IgD-negative memory B cell (primary cell): ENCODE data around the gene TMEM14A. TPM values are rescaled to one million over a fixed set of nuclear protein-coding genes. Genes with fewer than 3 reads are reported as not detected.
A peak's percentile ranks its signal among the peaks of the same experiment; 100 is the strongest.
"Not testable (repeated sequence)": the region's sequence is repeated elsewhere in the genome, so short reads cannot be mapped to it uniquely, and the experiment has no call there.

Experiments
- H3K27ac Mint-ChIP-seq, 3 donors: one replicate each; pipeline ENCODE4 v1.8.0; 2020 to 2022; ENCODE audit warnings: mild to moderate bottlenecking in 3 of 3, mixed read lengths in 3 of 3, moderate library complexity in 1 of 3
- H3K27me3 Mint-ChIP-seq: one replicate; pipeline ENCODE4 v1.8.0; 2021; ENCODE audit warnings: mixed read lengths
- H3K36me3 Mint-ChIP-seq: one replicate; pipeline ENCODE4 v1.8.0; 2020; ENCODE audit warnings: mild to moderate bottlenecking, mixed read lengths
- H3K4me1 Mint-ChIP-seq, 3 donors: one replicate each; pipeline ENCODE4 v1.8.0; 2020 to 2022; ENCODE audit warnings: mixed read lengths in 3 of 3, mild to moderate bottlenecking in 1 of 3
- H3K4me3 Mint-ChIP-seq, 4 donors: one replicate each; pipeline ENCODE4 v1.8.0; 2020 to 2022; ENCODE audit warnings: mild to moderate bottlenecking in 4 of 4, mixed read lengths in 4 of 4, moderate library complexity in 3 of 4
- H3K9me3 Mint-ChIP-seq, 3 donors: one replicate each; pipeline ENCODE4 v1.8.0; 2020 to 2021; ENCODE audit warnings: mixed read lengths in 3 of 3, mild to moderate bottlenecking in 1 of 3
- polyA plus RNA-seq: library from polyadenylated mRNA; unstranded; fragments of 300-500 nt; fragmentation: Illumina TruSeq; gene quantifications from one replicate; pipeline ENCODE4 v1.2.3, GENCODE V29; 2021

TMEM14A gene
- polyA plus RNA-seq, 1 donor from 2014 or later = 34.6 TPM

GRCh38 chr6:52666071-52666470, 4.8 kb upstream of the TMEM14A start:
- Mint-ChIP-seq H3K27me3 (no peaks in the 10 kb centered on the region), H3K27ac (no peak overlapping the region), H3K4me3 (no peak overlapping the region), H3K36me3 (no peaks in the 10 kb centered on the region), H3K4me1 (peaks cover 10 to 21% (median 16%) of the 10 kb centered on the region in 3 donors), H3K9me3 (no peaks in the 10 kb centered on the region)

GRCh38 chr6:52666523-52666922, 4.4 kb upstream of the TMEM14A start:
- H3K36me3 Mint-ChIP-seq = no peaks in the 10 kb centered on the region
- H3K4me3 Mint-ChIP-seq = peak overlapping the region in 1 of 4 donors; percentile 61
- no peaks in the 10 kb centered on the region for H3K27me3 Mint-ChIP-seq
- H3K9me3 Mint-ChIP-seq = no peaks in the 10 kb centered on the region
- no peak overlapping the region for H3K27ac Mint-ChIP-seq
- H3K4me1 Mint-ChIP-seq = peaks cover 15 to 24% (median 20%) of the 10 kb centered on the region in 3 donors

- peak overlapping the region in 1 of 4 donors; percentile 61 for H3K4me3 Mint-ChIP-seq
- H3K36me3 Mint-ChIP-seq = no peaks in the 10 kb centered on the region
- no peak overlapping the region for H3K27ac Mint-ChIP-seq
- H3K4me1 Mint-ChIP-seq = peaks cover 22 to 31% (median 29%) of the 10 kb centered on the region in 3 donors
- no peaks in the 10 kb centered on the region for H3K27me3 Mint-ChIP-seq
- no peaks in the 10 kb centered on the region for H3K9me3 Mint-ChIP-seq
Measured at GRCh38 chr6:52667572-52667971, 3.3 kb upstream of the TMEM14A start.

- Mint-ChIP-seq H3K9me3 (peaks cover 0 to 2% (median 0%) of the 10 kb centered on the region in 3 donors), H3K27ac (peak overlapping the region in 1 of 3 donors; percentile 40), H3K4me3 (peak overlapping the region; percentile 85 to 97 (median 94)), H3K4me1 (peaks cover 26 to 34% (median 32%) of the 10 kb centered on the region in 3 donors), H3K27me3 (no peaks in the 10 kb centered on the region), H3K36me3 (peaks cover 3% of the 10 kb centered on the region)
Measured at GRCh38 chr6:52671676-52672075, 763 bp downstream of the TMEM14A start.

GRCh38 chr6:52672412-52673025, 1.6 kb downstream of the TMEM14A start:
- Mint-ChIP-seq H3K27ac (peak overlapping the region in 2 of 3 donors; percentile 3 to 25), H3K4me1 (peaks cover 21 to 28% (median 27%) of the 10 kb centered on the region in 3 donors), H3K36me3 (peaks cover 3% of the 10 kb centered on the region), H3K4me3 (peak overlapping the region; percentile 9 to 92 (median 75)), H3K9me3 (peaks cover 0 to 2% (median 0%) of the 10 kb centered on the region in 3 donors), H3K27me3 (no peaks in the 10 kb centered on the region)

GRCh38 chr6:52674666-52675065, 3.8 kb downstream of the TMEM14A start:
- Mint-ChIP-seq H3K27me3 (no peaks in the 10 kb centered on the region), H3K4me1 (peaks cover 16 to 21% (median 17%) of the 10 kb centered on the region in 3 donors), H3K27ac (no peak overlapping the region), H3K36me3 (peaks cover 3% of the 10 kb centered on the region), H3K9me3 (peaks cover 0 to 2% (median 0%) of the 10 kb centered on the region in 3 donors), H3K4me3 (no peak overlapping the region)

GRCh38 chr6:52675372-52675771, 4.5 kb downstream of the TMEM14A start:
- Mint-ChIP-seq H3K27me3 (no peaks in the 10 kb centered on the region), H3K27ac (no peak overlapping the region), H3K36me3 (peaks cover 3% of the 10 kb centered on the region), H3K4me1 (peaks cover 16 to 21% (median 17%) of the 10 kb centered on the region in 3 donors), H3K9me3 (peaks cover 0 to 2% (median 0%) of the 10 kb centered on the region in 3 donors), H3K4me3 (no peak overlapping the region)

- H3K27me3 Mint-ChIP-seq, H3K27ac Mint-ChIP-seq, H3K9me3 Mint-ChIP-seq, H3K36me3 Mint-ChIP-seq, H3K4me3 Mint-ChIP-seq: not testable (repeated sequence)
- H3K4me1 Mint-ChIP-seq = peaks cover 9 to 11% (median 10%) of the 10 kb centered on the region in 3 donors
Measured at GRCh38 chr6:52676631-52677030, 5.7 kb downstream of the TMEM14A start.

GRCh38 chr6:52681416-52681815, 10.5 kb downstream of the TMEM14A start:
- H3K27ac Mint-ChIP-seq = peak overlapping the region in 1 of 3 donors; percentile 4
- H3K27me3 Mint-ChIP-seq = no peaks in the 10 kb centered on the region
- no peaks in the 10 kb centered on the region for H3K9me3 Mint-ChIP-seq
- H3K36me3 Mint-ChIP-seq = peaks cover 11% of the 10 kb centered on the region
- peaks cover 0 to 9% (median 4%) of the 10 kb centered on the region in 3 donors for H3K4me1 Mint-ChIP-seq
- H3K4me3 Mint-ChIP-seq = no peak overlapping the region

- Mint-ChIP-seq H3K9me3 (no peaks in the 10 kb centered on the region), H3K4me3 (no peak overlapping the region), H3K36me3 (peaks cover 11% of the 10 kb centered on the region), H3K4me1 (peaks cover 0 to 9% (median 4%) of the 10 kb centered on the region in 3 donors), H3K27me3 (no peaks in the 10 kb centered on the region), H3K27ac (no peak overlapping the region)
Measured at GRCh38 chr6:52686878-52687699, 16.2 kb downstream of the TMEM14A start.

- peaks cover 0 to 2% (median under 1%) of the 10 kb centered on the region in 3 donors for H3K9me3 Mint-ChIP-seq
- H3K36me3 Mint-ChIP-seq = peaks cover 7% of the 10 kb centered on the region
- no peaks in the 10 kb centered on the region for H3K27me3 Mint-ChIP-seq
- no peak overlapping the region for H3K4me3 Mint-ChIP-seq
- H3K27ac Mint-ChIP-seq = no peak overlapping the region
- peaks cover 0 to 6% (median 3%) of the 10 kb centered on the region in 3 donors for H3K4me1 Mint-ChIP-seq
Measured at GRCh38 chr6:52689857-52690256, 18.9 kb downstream of the TMEM14A start.

GRCh38 chr6:52691718-52692117, 20.8 kb downstream of the TMEM14A start:
- no peak overlapping the region for H3K4me3 Mint-ChIP-seq

GRCh38 chr6:52693773-52694172, 22.9 kb downstream of the TMEM14A start:
- peaks cover 0 to 2% (median 2%) of the 10 kb centered on the region in 3 donors for H3K9me3 Mint-ChIP-seq
- peaks cover 6% of the 10 kb centered on the region for H3K36me3 Mint-ChIP-seq
- H3K27me3 Mint-ChIP-seq = peaks cover 3% of the 10 kb centered on the region
- H3K4me1 Mint-ChIP-seq = no peaks in the 10 kb centered on the region
- H3K4me3 Mint-ChIP-seq = no peak overlapping the region
- H3K27ac Mint-ChIP-seq = no peak overlapping the region

More at GRCh38 chr6:52691718-52692117, 20.8 kb downstream of the TMEM14A start:
- peaks cover 0 to 2% (median 2%) of the 10 kb centered on the region in 3 donors for H3K9me3 Mint-ChIP-seq
- H3K27ac Mint-ChIP-seq = no peak overlapping the region
- peaks cover 6% of the 10 kb centered on the region for H3K36me3 Mint-ChIP-seq
- peaks cover 0 to 2% (median 0%) of the 10 kb centered on the region in 3 donors for H3K4me1 Mint-ChIP-seq
- H3K27me3 Mint-ChIP-seq = peaks cover 3% of the 10 kb centered on the region

- H3K9me3 Mint-ChIP-seq = peaks cover 0 to 2% (median 2%) of the 10 kb centered on the region in 3 donors
- no peaks in the 10 kb centered on the region for H3K4me1 Mint-ChIP-seq
- H3K27ac Mint-ChIP-seq = no peak overlapping the region
- H3K27me3 Mint-ChIP-seq = peaks cover 3% of the 10 kb centered on the region
- H3K4me3 Mint-ChIP-seq = no peak overlapping the region
- H3K36me3 Mint-ChIP-seq = peaks cover 6% of the 10 kb centered on the region
Measured at GRCh38 chr6:52694404-52694803, 23.5 kb downstream of the TMEM14A start.

- no peak overlapping the region for H3K27ac Mint-ChIP-seq
- peaks cover 6% of the 10 kb centered on the region for H3K27me3 Mint-ChIP-seq
- H3K4me1 Mint-ChIP-seq = no peaks in the 10 kb centered on the region
- peaks cover 0 to 2% (median 2%) of the 10 kb centered on the region in 3 donors for H3K9me3 Mint-ChIP-seq
- H3K4me3 Mint-ChIP-seq = no peak overlapping the region
- peaks cover 3% of the 10 kb centered on the region for H3K36me3 Mint-ChIP-seq
Measured at GRCh38 chr6:52696418-52696817, 25.5 kb downstream of the TMEM14A start.
